ENCODE results near the gene TFCP2L1.

The TFCP2L1 gene

GRCh38 chr2:121184248-121184862 lies 100.6 kb downstream of the TFCP2L1 start:
- ChIA-PET CTCF (interaction anchor here (0.5 to 0.6 kb wide), 2 partner anchors 33 to 1494 kb away, joined by 3 read pairs; no protein-coding TSS in a partner anchor), POLR2A (no interaction called here)
- no peak for DNase-seq (ENCODE audit: extremely low spot score)
- TF ChIP-seq FOXK2 (IDR thresholded peaks at IDR 0.05) (no peak), TARDBP (IDR thresholded peaks at IDR 0.05) (no peak), ZNF384 (IDR thresholded peaks at IDR 0.05) (no peak), BHLHE40 (IDR thresholded peaks at IDR 0.05; ENCODE audit: borderline replicate concordance) (no peak), SUZ12 (IDR thresholded peaks at IDR 0.05) (no peak), L3MBTL2 (conservative IDR thresholded peaks at IDR 0.05) (no peak), HDGF (IDR thresholded peaks at IDR 0.05; ENCODE audit: borderline replicate concordance) (no peak), FOXA1 (IDR thresholded peaks at IDR 0.05) (no peak), FOXM1 (IDR thresholded peaks at IDR 0.05; ENCODE audit: borderline replicate concordance) (no peak), ELF4 (IDR thresholded peaks at IDR 0.05) (no peak), LEF1 (IDR thresholded peaks at IDR 0.05; ENCODE audit: borderline replicate concordance) (no peak), ARNT (IDR thresholded peaks at IDR 0.05) (no peak), NFRKB (IDR thresholded peaks at IDR 0.05) (no peak), CTBP1 (IDR thresholded peaks at IDR 0.05; ENCODE audit: borderline replicate concordance) (no peak), SP1 (IDR thresholded peaks at IDR 0.05) (no peak), PKNOX1 (IDR thresholded peaks at IDR 0.05) (no peak)

- POLR2A ChIA-PET: no interaction called here
- no peak for DNase-seq (ENCODE audit: extremely low spot score)
- CTCF ChIA-PET: interaction anchor here (0.7 kb wide), 1 partner anchor 13 kb away, joined by 3 read pairs; no protein-coding TSS in a partner anchor
- TF ChIP-seq FOXK2 (IDR thresholded peaks at IDR 0.05) (no peak), PKNOX1 (IDR thresholded peaks at IDR 0.05) (no peak)
Measured at GRCh38 chr2:121182520-121182919, 102.5 kb downstream of the TFCP2L1 start.

GRCh38 chr2:121179467-121179866 lies 105.5 kb downstream of the TFCP2L1 start:
- CTCF ChIA-PET: no interaction called here
- no peak for DNase-seq (ENCODE audit: extremely low spot score)
- TF ChIP-seq ZNF384 (IDR thresholded peaks at IDR 0.05) (no peak), NFRKB (IDR thresholded peaks at IDR 0.05) (no peak), ELF4 (IDR thresholded peaks at IDR 0.05) (no peak), L3MBTL2 (conservative IDR thresholded peaks at IDR 0.05) (no peak)
- POLR2A ChIA-PET: no interaction called here

GRCh38 chr2:121178730-121179129 lies 106.3 kb downstream of the TFCP2L1 start:
- POLR2A ChIA-PET: no interaction called here
- CTCF ChIA-PET: no interaction called here
- no peak for DNase-seq (ENCODE audit: extremely low spot score)
- TF ChIP-seq BHLHE40 (IDR thresholded peaks at IDR 0.05; ENCODE audit: borderline replicate concordance) (no peak), FOXA1 (IDR thresholded peaks at IDR 0.05) (no peak), NFRKB (IDR thresholded peaks at IDR 0.05) (no peak), L3MBTL2 (conservative IDR thresholded peaks at IDR 0.05) (no peak), SP1 (IDR thresholded peaks at IDR 0.05) (no peak), TARDBP (IDR thresholded peaks at IDR 0.05) (no peak), ELF4 (IDR thresholded peaks at IDR 0.05) (no peak), ARNT (IDR thresholded peaks at IDR 0.05) (no peak), SUZ12 (IDR thresholded peaks at IDR 0.05) (no peak), PKNOX1 (IDR thresholded peaks at IDR 0.05) (no peak), HDGF (IDR thresholded peaks at IDR 0.05; ENCODE audit: borderline replicate concordance) (no peak), FOXK2 (IDR thresholded peaks at IDR 0.05) (no peak), FOXM1 (IDR thresholded peaks at IDR 0.05; ENCODE audit: borderline replicate concordance) (no peak), CTBP1 (IDR thresholded peaks at IDR 0.05; ENCODE audit: borderline replicate concordance) (no peak), ZNF384 (IDR thresholded peaks at IDR 0.05) (no peak), LEF1 (IDR thresholded peaks at IDR 0.05; ENCODE audit: borderline replicate concordance) (no peak)

- DNase-seq (ENCODE audit: extremely low spot score): no peak
- ChIA-PET POLR2A (no interaction called here), CTCF (no interaction called here)
- TF ChIP-seq FOXK2 (IDR thresholded peaks at IDR 0.05) (no peak), ELF4 (IDR thresholded peaks at IDR 0.05) (no peak), BHLHE40 (IDR thresholded peaks at IDR 0.05; ENCODE audit: borderline replicate concordance) (no peak), SUZ12 (IDR thresholded peaks at IDR 0.05) (no peak), CTBP1 (IDR thresholded peaks at IDR 0.05; ENCODE audit: borderline replicate concordance) (no peak), NFRKB (IDR thresholded peaks at IDR 0.05) (no peak), FOXM1 (IDR thresholded peaks at IDR 0.05; ENCODE audit: borderline replicate concordance) (no peak), LEF1 (IDR thresholded peaks at IDR 0.05; ENCODE audit: borderline replicate concordance) (no peak), HDGF (IDR thresholded peaks at IDR 0.05; ENCODE audit: borderline replicate concordance) (no peak), L3MBTL2 (conservative IDR thresholded peaks at IDR 0.05) (no peak), TARDBP (IDR thresholded peaks at IDR 0.05) (no peak), PKNOX1 (IDR thresholded peaks at IDR 0.05) (no peak), SP1 (IDR thresholded peaks at IDR 0.05) (no peak), ZNF384 (IDR thresholded peaks at IDR 0.05) (no peak)
Measured at GRCh38 chr2:121177896-121178295, 107.1 kb downstream of the TFCP2L1 start.

GRCh38 chr2:121175326-121175725 lies 109.7 kb downstream of the TFCP2L1 start:
- no peak for TF ChIP-seq HDGF (IDR thresholded peaks at IDR 0.05; ENCODE audit: borderline replicate concordance)
- CTCF ChIA-PET: interaction anchor here (1.3 kb wide), 1 partner anchor 47 kb away, joined by 5 read pairs; no protein-coding TSS in a partner anchor
- POLR2A ChIA-PET: no interaction called here
- DNase-seq (ENCODE audit: extremely low spot score): no peak
